ENCODE measurements around the gene TRHDE. TPM values are rescaled to one million over a fixed set of nuclear protein-coding genes. Genes with fewer than 3 reads are reported as not detected.

TRHDE gene
- total RNA-seq, 1 experiment from 2014 or later, result 5.5 TPM

GRCh38 chr12:72226510-72226909 is 45.7 kb upstream of the TRHDE start (continued):
- no peak for TF ChIP-seq ATF6 (CRISPR knock-in tag; IDR thresholded peaks at IDR 0.05)
- no peak for TF ChIP-seq NFE2L1 (CRISPR knock-in tag; IDR thresholded peaks at IDR 0.05)
- no peak for TF ChIP-seq SMAD4 (CRISPR knock-in tag; IDR thresholded peaks at IDR 0.05)
- TF ChIP-seq FOXJ3 (CRISPR knock-in tag; IDR thresholded peaks at IDR 0.05; ENCODE audit: borderline replicate concordance), result no peak
- TF ChIP-seq PRDM15 (CRISPR knock-in tag; IDR thresholded peaks at IDR 0.05), result no peak
- no peak for TF ChIP-seq GRHL2 (CRISPR knock-in tag; IDR thresholded peaks at IDR 0.05; ENCODE audit: insufficient replicate concordance, severe bottlenecking)
- no peak for TF ChIP-seq ZBTB43 (CRISPR knock-in tag; IDR thresholded peaks at IDR 0.05)
- TF ChIP-seq ATF1 (CRISPR knock-in tag; IDR thresholded peaks at IDR 0.05), result no peak
- TF ChIP-seq FOXK1 (CRISPR knock-in tag; IDR thresholded peaks at IDR 0.05), result no peak
- TF ChIP-seq ZNF138 (CRISPR knock-in tag; conservative IDR thresholded peaks at IDR 0.05), result no peak

- Mint-ChIP-seq H3K4me3 (no peak overlapping the region), H3K36me3 (peaks cover 18% of the 10 kb centered on the region), H3K27me3 (ENCODE audit: low read depth) (no peaks in the 10 kb centered on the region), H3K9me3 (peaks cover 22% of the 10 kb centered on the region), H3K4me1 (peaks cover 11% of the 10 kb centered on the region), H3K27ac (no peak overlapping the region)
- TF ChIP-seq ELF4 (CRISPR knock-in tag; IDR thresholded peaks at IDR 0.05; ENCODE audit: low read depth), result no peak
- no peak for TF ChIP-seq ZNF396 (CRISPR knock-in tag; IDR thresholded peaks at IDR 0.05; ENCODE audit: borderline replicate concordance)
- TF ChIP-seq SMAD3 (CRISPR knock-in tag; IDR thresholded peaks at IDR 0.05; ENCODE audit: borderline replicate concordance), result no peak
- ChIA-PET POLR2A (no interaction called here), CTCF (no interaction called here)
- ATAC-seq (no peak), DNase-seq (ENCODE audit: low spot score) (no peak)
Observed at GRCh38 chr12:72228424-72228823, 43.7 kb upstream of the TRHDE start.

GRCh38 chr12:72230589-72230988 is 41.6 kb upstream of the TRHDE start:
- ChIA-PET CTCF (no interaction called here), POLR2A (no interaction called here)
- DNase-seq (ENCODE audit: low spot score) (no peak), ATAC-seq (no peak)
- Mint-ChIP-seq H3K27ac (no peak overlapping the region), H3K4me1 (peaks cover 17% of the 10 kb centered on the region), H3K4me3 (no peak overlapping the region), H3K9me3 (peaks cover 22% of the 10 kb centered on the region), H3K27me3 (ENCODE audit: low read depth) (no peaks in the 10 kb centered on the region), H3K36me3 (peaks cover 18% of the 10 kb centered on the region)
- no peak for TF ChIP-seq ZSCAN18 (CRISPR knock-in tag; IDR thresholded peaks at IDR 0.05)
- TF ChIP-seq ATF2 (CRISPR knock-in tag; IDR thresholded peaks at IDR 0.05; ENCODE audit: borderline replicate concordance, low read depth), result no peak
- no peak for TF ChIP-seq ZNF121 (CRISPR knock-in tag; IDR thresholded peaks at IDR 0.05)
- no peak for TF ChIP-seq CREB1 (CRISPR knock-in tag; IDR thresholded peaks at IDR 0.05)
- TF ChIP-seq SOX15 (CRISPR knock-in tag; IDR thresholded peaks at IDR 0.05), result no peak
- TF ChIP-seq ZNF532 (CRISPR knock-in tag; IDR thresholded peaks at IDR 0.05; ENCODE audit: borderline replicate concordance), result no peak
- TF ChIP-seq ATF3 (CRISPR knock-in tag; conservative IDR thresholded peaks at IDR 0.05), result no peak
- no peak for TF ChIP-seq SP1 (CRISPR knock-in tag; conservative IDR thresholded peaks at IDR 0.05)
